Activated CD4-positive, CD25-positive, alpha-beta regulatory T cell treated with anti-CD3 and anti-CD28 coated beads, Interleukin-2, amount 50 U/mL, for 24 hours (primary cell): ENCODE results near the gene MGP.
A peak's percentile ranks its signal among the peaks of the same experiment; 100 is the strongest.

Experiments used
- ATAC-seq, 2 donors: fragments of 150-1000 bp; cut with Tn5 transposase; one replicate each; pipeline ENCODE4 v1.10.0; 2021; ENCODE audit warnings: mild to moderate bottlenecking in 1 of 2, moderate library complexity in 1 of 2

The MGP gene

DNA sequence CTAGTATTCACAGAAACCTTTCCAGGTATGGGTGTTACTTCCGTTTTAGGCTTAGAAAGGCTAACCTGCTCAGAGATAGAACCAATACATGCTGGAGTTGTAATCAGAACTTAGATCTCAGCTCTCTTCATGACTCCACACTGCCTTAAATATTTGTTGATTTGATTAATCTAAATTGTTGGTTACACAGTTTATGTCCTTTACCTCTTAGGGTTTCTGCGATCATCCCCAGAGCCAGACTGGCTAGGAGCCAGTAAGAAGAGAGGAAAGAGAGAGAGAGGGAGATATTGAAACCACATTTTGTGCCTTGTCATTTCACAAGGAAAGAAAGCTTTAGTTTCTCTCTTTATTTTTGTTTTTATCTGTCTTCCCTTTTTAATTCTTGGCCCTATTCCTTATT lies 16.8 kb upstream of the MGP start:
- ATAC-seq: no peak

DNA sequence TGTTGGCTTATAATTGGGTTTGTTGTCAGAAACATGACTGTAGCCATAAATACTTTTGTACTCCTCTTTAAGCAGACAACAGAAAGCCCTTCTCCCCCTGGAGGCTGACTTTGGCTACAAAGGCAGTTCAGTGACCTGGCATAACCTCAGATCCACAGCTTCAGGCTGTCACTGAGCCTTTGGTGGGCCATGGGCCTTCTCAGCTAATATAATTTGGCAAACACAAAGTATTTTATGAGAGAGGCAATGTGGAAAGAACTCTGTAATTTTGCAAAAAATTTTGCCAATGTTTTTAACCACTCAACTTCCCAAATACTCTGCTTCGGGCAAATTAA lies 15.5 kb upstream of the MGP start:
- no peak for ATAC-seq

DNA sequence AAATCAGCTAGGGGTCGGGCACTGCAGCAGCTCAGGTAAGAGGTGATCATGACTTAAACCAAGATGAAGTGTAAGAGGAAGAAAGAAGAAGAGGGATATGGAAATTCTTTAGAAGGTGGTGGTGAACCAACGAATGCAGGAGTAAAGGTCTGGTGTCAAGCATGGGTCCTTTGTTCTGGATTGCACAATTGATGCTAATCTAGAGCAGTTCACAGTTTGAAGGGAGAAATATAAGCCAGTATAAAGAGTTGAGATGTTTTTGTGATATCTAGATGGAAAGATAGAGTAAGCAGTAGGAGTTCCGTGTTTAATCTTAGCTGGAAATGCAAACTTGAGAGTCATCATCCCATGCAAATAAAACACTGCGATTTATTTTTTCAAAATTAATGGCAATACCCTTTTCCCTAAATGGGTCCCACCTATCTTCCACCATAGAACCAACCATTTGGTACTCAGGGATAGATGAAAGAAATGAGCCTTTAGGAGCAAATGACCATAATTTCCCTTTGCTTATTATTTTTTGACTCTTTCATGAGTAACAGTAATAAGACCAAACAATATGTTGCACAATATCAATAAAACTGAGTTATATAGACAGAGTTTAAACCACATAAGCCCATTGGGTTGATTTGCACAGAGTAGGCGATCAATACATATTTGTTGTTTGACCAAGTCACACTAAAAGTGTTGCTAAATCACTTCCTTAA lies 15.0 kb upstream of the MGP start:
- no peak for ATAC-seq

DNA sequence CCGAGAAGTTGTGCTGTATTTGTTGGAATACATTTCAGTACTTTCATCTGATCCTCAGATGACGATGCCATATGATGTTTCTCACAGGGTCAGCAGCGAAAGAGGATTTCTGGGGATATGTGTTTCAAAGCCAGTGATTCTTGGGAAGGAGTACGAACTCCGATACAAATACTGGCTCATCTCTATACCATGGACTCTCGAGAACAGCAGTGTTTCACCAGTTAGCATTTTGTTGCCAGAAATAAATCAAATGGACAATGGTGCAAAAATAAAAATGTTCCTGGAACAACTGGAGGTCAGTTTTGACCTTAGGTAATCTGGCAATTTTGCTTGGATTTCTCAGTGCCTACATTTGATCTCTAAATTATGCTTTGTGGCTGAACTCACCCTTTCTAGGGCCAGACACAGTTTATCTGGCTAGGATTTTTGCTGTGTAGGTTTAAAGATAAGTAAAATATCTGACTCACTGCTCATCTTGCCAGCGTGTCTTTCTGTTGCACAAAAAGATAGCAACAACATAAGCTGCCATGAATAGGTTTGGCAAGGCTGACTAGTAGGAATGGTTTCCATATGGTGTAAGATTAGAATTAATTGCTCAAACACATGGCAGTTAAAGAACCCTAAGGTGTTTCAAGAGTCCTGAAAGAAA lies 11.0 kb upstream of the MGP start:
- no peak for ATAC-seq

DNA sequence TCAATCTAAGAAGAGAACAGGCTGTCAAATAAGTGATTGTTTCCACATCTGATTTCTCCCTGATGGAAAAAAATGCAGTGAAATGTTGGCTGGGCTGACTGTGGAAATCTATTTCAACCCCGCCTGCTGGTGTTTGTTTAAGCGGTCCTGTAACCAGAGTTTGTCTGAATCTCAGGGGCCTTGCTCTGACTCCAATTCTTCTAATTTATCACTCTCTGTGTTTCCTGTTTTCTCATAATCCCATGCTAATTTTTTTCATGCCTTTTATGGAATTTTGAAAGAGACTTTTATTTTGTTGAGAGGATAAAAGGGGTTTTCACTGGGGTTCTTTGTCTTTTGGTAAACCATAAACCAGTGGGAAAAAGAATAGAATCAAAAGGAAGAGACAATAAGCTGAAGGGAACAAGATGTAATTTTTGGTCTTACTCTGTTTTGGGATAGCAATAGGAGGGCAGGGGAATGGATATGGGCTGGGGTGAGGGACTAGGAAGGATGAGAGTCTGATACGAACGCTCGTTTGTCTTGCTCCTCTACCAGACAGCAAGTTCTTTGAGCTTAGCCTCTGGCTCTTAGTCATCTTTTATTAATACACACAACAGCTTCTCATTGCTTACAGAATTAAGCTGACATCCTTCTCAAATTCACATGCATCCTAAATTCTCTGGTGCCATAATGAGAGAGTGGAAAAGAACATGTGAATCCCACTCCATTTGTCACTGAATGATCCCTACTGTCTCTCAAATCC lies 8.0 kb upstream of the MGP start:
- ATAC-seq: no peak

DNA sequence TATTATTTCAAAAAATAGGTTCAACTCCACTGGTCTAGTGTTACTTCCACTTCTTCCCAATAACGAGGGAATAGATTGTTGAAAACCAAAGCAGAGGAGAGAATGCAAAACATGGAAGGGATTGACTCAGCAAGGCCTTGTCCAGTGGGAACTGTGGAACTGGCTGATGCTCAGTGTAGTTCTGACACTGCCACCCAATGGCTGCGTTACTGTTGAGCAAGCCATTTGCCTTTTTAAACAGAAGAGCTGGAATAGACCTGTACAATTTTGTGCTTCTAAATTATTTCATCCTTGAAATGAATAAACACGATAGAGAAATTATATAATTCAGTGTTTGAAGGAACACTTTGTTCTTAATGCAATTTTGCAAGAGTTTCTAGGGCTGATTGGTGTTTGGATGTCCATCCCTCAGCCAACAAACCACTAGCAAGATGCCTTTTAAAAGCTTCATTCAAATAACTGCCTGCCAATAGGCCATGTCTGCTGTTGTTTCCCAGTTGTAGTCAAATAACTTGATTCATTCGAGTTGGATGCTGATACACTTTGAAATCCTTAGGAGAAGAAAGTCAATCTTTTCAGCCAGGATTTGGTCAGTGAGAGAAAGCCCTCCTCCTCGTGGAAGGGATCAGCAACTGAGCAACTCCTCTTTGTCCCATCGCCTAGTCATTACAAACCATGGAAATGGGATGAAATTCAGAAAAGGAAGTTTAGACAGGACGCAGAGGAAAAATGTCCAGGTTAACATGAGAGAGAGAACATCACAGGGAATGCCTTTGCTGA lies 7.3 kb upstream of the MGP start:
- ATAC-seq: no peak

DNA sequence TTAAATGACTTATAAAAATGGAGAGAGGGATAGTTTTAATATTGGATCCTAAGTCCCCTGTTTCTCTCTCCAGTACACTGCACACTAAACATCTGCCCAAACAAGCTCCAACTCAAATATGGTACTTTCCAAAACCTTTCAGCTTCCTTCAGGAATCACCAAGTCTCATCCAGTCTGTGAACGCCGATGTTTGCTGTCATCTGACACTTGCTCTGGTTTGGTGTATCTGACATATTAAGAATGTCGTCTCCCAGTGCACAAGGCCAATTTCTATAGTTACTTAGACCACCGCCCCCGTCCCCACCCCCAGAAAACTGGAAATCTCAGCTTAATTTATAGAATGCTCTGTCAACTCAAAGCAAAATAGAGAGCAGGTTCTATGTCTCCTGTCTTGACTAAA lies 5.0 kb upstream of the MGP start:
- ATAC-seq: no peak

DNA sequence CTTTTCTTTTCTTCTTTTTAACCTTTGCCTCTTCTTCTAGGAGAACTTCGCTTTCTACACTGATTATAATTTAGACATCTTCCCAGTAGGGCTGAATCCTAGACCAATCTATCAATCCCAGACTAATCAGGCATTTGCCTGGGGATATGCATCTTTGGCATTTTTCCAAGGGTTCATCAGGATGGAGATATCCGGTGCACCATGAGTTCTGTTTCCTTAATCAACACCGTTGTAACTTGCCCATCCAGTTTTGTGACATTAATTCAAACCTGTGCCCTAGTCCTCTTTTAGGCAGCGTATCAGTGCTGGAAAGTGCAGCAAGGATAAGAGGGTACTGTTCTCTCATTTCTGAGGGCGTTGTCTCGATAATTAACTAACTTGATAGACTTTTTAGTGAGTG lies 617 bp upstream of the MGP start:
- no peak for ATAC-seq

DNA sequence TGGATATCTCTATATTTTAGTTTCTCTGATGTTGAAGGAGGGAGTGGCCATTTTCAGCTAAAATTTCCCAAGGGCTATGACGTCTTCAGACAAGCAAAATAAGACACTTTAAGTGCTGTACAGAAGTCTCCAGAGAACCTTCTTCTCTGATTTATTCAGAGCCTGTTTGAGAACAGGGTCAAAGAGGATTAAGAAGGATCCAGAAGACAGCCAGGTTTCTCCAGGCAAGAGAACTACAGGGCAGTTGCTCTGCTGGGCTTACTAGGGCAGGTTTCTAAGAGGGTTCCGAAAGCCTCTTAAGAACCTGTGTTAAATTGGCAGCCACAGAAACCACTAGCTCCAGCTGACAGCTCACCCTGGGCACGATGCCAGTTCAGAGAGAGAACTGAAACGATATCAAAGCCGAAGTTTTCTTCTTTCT lies 1.2 kb downstream of the MGP start:
- ATAC-seq: peak; percentile 92 to 97

DNA sequence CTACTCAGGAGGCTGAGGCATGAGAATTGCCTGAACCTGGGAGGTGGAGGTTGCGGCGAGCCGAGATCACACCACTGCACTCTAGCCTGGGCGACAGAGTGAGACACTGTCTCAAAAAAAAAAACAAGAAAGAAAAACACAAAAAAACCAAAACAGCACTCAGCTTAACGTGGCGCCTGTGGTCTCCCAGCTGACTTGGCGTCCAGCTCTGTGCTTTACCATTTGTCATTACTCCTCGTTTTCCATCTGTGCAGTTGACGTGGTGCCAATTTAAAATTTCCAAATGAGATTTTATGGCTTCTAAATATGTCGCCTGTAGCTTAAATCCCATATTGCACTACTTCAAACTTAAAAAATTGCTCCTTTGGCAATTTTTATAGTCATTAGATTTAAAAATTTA lies 2.0 kb downstream of the MGP start:
- ATAC-seq: no peak

DNA sequence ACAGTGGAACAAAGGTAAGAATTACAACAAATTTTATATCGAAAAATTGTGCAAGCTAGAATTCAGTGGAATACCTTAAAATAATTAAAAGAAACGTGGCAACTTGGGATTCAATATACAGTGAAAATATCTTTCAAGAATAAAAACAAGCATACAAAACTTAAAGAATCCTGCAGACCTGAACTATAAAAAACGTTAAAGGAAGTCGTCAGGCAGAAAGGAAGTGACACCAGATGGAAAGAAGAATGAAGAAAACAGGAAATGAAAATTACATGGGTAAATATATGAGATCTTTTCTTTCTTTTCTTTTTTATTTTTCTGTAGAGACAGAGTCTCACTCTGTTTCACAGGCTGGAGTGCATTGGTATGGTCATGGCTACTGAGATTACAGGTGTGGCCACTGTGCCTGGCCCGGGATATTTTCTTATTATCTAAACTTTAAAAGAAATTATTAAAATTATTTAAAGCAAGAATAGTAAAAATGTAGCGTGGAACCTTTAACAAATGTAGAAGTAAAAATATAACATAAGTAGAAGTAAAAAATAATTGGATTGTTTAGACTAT lies 4.7 kb downstream of the MGP start:
- ATAC-seq: no peak

DNA sequence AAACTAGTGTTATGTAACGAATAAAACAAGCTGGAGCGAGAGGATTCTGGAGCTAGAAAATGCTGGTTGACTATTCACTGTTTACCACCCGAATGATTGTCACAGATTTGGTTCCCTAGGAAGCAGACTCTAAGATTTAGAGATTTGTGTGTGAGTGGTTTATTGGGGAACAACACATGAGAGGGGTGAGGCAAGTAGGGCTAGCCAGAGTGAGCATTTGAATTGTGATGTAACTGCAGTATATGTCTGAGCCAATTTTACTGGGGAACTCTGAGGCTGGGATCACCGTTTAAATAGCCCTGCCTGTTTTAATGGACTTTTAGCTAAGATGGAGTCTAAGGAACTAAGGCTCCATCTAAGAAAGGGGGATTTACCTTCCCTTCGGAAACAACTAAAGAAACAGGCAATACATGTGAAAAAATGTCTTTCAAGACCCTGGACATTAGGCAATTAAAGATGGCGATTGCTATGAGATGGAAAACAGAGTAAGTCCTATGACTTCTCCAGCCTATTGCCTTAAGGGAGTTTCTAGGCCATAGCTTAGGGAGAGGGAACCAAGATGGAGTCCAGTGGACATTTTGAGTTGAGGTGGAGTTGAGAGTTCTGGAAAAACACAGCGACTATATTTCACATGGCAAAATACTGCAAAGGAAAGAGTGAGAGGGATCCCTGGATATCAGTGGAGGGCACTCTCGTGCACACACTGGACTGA lies 6.3 kb downstream of the MGP start:
- ATAC-seq: no peak

DNA sequence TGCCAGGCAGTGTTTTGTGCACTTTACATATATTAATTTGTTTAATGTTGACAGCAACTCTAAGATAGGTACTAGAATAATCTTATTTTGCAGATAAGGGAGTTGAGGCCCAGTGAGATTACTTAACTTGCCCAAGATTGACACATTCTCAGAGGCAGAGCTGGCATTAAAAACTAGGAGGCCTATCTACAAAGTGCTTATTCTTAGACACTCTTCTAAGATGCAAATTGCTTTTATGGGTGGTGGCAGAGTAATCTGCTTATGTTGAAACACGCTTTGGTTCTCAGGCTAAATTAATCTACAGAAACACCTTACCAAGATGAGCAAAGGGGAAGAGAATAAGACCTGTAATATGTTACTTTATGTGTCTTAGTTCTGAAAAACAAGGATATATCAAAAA lies 7.2 kb downstream of the MGP start:
- ATAC-seq: no peak

DNA sequence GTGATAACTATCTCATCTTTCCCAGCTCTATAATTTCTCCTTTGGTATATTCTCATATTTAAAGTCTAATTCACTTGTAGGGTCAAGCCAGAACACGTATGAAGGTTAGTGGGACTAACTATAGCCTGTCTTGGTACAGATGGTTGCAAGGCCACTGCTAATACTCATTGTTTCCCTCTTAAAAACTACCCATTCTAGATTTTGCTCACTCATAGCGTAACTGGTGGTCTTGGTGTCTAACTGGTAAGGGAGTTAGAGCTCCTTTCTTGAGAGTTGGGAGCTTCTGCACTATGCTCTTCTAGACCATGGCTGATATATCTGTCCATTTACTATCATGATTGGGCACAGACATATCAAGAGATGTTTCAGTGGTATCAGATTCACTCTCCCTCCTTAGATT lies 8.8 kb downstream of the MGP start:
- no peak for ATAC-seq

DNA sequence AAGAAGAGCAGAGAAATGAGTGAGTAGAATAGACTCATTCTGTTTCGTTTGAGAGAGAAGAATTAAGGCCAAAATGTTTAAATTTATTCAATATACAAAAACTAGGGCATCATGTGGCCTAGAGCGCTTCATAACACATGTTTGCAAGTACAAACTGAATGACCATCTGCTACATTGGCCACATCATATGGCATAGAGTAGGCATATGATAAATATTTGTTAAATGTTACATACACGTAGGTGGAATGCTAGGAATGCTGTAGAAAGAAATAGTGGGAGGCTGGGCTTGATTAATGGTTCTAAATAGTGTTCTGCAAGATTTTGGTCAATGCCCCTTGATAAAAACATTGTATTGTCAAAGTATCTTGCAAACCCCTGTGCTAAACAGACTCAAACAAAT lies 10.8 kb downstream of the MGP start:
- no peak for ATAC-seq

DNA sequence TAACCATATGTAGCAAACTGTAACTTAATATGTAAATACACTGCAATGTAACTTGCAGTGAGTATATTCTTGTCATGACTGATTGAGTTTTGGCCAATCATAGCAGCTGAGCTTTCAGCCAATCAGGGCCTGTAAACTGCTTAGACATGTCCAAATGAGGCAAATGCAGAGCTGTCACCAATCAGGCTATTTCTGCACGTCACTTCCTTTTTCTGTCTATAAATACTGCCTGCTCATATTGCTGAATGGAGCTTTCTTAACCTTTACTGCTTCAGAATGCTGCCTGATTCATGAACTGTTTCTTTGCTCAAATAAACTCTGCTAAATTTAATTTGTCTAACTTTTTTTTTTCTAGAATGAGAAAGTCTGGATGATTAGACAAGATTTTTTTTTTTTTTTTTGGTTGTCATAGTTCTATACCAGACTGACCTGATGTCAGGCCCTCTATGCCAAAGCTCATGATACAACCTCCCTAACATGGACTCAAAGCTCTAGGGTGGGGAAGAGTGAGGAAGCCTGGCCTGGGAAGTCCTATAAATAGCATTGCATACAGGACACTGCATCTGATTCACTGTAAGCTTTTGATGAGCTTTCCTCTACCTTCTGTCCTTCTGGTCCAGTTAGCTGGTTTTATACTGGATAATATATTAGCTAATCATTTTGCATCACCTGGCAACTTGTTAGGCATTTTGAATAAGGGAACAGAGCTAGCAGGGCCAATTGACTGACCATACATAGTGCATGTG lies 12.0 kb downstream of the MGP start:
- no peak for ATAC-seq

DNA sequence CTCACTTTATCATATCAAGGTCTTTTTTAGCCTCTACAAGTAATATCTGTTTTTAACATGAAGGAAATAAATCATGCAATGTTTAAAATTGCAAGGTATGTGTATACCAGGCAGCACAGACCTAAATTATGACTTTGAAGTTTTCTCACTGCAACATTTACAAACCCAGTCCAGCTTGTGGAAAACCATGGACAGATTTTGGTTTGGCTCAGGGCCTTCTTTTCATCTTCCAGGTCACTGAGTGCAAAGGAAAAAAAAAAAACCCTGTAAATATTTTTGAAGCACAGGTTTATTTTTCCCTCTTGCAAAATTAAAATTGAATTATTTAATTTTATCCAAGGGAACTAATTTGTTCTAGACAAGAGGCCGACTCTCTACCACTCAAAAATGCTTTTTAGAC lies 13.8 kb downstream of the MGP start:
- ATAC-seq: no peak

DNA sequence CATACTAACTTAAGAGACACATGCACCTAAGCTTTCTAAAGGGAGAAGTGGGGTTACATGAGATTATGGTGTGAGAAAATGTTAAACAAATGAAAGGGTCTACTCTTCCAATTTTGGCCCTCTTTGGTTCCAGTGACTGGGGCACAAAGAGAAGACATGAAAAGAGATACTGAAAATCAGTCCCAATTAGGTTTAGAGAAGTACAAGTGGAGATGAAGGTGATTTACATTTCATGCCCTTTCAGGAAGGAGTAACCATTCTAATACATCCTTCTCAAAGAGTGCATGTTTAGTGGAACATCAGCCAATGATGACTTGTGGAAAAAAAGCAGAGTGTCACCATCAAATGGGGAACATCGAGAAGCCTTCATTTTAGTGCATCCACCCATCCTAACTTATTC lies 14.4 kb downstream of the MGP start:
- no peak for ATAC-seq

DNA sequence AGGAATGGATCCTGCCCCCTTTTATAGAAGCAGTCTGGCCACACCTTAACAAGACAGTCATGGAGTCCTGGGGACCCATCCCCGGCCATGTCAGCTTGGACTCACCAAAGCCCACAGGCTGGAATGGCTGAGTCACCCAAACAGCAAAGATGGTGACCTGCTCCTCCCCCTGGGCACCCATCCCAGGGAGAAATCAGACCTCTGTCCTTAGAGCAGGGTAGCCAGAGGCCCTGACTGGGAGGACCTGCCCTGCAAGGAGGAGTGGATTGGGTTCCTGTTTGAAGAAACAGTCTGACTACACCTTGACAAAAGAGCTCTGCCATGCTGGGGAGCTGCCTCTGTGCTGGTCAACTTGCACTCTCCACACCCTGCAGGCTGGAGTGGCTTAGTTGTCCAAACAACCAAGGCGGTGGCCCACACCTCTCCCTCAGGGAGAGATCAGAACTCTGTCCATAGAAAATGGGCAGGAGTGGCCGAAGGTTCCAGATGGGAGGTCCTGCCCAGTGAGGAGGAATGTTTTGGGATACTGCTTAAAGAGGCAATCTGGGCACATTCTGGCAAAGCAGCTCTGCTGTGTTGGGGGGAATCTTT lies 16.6 kb downstream of the MGP start:
- ATAC-seq: no peak

DNA sequence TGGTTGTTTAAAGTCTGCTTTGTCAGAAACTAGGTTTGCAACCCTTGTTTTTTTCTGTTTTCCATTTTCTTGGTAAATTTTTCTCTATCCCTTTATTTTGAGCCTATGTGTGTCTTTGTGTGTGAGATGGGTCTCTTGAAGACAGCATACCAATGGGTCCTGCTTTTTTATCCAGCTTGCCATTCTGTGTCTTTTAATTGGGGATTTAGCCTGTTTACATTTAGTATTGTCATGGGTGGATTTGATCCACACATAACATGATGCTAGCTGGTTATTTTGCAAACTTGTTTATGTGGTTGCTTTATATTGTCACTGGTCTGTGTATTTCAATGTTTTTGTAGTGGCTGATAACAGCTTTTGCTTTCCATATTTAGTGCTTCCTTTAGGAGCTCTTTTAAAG lies 25.2 kb downstream of the MGP start:
- no peak for ATAC-seq

DNA sequence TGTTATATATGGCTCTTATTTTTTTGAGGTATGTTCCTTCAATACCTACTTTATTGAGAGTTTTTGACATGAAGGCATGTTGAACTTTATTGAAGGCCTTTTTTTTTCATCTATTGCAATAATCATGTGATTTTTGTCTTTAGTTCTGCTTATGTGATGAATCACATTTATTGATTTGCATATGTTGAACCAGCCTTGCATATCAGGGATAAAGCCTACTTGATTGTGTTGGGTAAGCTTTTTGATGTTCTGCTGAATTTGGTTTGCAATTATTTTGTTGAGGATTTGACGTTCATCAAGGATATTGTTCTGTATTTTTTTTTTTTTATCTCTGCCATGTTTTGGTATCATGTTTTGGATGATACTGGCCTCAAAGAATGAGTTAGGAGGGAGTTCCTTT lies 27.1 kb downstream of the MGP start:
- no peak for ATAC-seq
